GM18519 (cell line): ENCODE measurements around the gene OR2C1.

Experiments used
- ATAC-seq: cut with Tn5 transposase; IDR thresholded peaks from one replicate; pipeline ENCODE4 v1.9.1; 2021; ENCODE audit warnings: mild to moderate bottlenecking, moderate library complexity; ENCODE audit not compliant: unreplicated experiment, low FRiP score

OR2C1 gene

DNA sequence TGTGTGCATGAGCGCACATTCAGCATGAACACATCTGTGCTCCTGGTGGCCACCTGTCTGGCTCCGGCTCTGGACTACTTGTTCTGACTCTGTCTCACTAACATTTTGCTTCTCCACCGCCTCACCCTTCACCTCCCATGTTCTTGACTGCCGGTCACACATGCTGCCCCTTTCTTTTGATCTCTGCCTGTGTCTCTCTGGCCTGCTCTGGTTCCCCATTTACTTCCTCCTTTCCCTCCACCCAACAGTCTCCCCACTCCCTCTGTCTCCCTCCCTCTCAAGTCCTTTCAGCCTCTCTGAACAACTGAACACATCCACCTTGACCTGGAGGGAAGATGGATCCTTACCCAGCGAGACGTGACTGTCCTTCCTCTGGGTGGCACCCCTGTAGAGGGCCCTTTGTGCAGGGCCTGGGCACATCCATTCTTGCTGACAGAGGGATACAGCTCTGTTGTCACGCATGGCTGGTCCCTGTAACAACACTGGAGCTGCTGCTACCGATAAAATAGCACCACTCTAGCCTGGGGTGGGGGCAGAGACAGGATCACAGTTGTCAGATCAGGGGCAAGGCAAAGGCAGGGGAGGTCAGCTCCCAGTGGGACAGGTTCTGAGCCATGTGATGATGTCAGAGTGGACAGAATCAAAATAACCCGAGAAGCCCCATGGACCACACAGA lies 34.1 kb downstream of the OR2C1 start:
- ATAC-seq: no peak

DNA sequence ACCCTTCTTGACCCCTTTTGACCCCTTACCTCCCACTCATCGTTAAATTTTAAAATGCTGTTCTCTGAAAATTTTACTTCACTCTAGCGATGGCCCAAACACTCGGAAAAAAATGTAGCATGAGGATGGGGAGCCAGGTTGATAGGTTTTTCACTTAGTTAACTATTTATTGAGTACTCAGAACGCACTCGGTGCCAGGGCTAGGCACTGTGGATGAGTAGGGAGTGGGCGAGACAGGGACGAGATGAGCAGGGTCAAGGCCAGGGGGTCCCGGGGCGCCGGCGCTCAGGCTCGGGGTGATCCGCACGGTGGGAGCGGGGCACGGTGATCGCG lies 44.7 kb downstream of the OR2C1 start:
- no peak for ATAC-seq

DNA sequence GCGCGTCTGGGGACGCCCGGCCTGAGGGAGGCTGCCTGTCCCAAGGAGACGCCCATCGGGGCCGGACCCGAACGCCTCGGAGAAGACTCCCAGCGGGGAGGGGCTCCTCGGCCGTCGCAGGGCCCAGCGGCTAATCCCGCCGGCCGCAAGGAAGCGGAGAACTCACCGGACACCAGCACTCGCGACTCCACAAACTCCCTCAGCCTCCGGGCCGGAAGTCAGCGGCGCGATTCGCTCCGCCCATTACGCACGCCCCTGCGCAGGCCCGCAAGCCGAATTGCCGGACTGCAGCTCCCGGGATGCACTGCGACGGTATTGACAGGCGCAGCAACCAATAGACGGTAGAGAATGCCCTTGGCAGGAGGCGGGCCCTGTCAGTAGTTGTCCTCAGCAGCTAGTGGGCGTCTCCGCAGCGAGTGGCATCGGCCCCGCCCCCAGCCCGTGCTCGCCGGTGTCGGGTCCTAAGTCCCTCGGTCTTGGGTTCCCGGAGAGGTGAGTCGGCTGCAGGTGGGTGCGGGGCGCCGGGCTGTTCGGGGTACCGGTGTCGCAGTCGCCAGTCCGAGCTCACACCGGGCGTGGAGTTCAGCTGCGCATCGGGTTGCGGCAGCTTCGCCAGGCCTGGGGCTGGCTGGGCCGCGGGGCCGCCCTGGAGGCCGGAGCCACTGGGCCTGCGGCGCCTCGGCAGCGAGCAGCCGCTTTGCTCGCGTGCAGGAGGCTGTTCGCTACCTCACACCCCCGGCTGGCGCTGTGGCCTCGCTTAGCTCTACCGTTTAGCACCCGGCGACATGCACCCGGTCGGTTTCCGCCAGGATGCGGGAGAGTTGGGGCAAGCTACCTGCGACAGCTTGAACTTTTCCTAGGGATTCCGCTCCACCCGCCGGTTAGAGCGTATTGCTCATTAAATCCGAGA lies 45.3 kb downstream of the OR2C1 start, which contains the start of the genes ZNF174 and ZSCAN32:
ZNF174 (plus strand) TSS at position 437 of the 910 bp plus-strand sequence. CDS start 790 bp downstream, outside the sequence.
ZSCAN32 (minus strand) TSS at position 226 of the 910 bp plus-strand sequence. CDS start 3,447 bp downstream, outside the sequence.
- ATAC-seq: peak; percentile 91

DNA sequence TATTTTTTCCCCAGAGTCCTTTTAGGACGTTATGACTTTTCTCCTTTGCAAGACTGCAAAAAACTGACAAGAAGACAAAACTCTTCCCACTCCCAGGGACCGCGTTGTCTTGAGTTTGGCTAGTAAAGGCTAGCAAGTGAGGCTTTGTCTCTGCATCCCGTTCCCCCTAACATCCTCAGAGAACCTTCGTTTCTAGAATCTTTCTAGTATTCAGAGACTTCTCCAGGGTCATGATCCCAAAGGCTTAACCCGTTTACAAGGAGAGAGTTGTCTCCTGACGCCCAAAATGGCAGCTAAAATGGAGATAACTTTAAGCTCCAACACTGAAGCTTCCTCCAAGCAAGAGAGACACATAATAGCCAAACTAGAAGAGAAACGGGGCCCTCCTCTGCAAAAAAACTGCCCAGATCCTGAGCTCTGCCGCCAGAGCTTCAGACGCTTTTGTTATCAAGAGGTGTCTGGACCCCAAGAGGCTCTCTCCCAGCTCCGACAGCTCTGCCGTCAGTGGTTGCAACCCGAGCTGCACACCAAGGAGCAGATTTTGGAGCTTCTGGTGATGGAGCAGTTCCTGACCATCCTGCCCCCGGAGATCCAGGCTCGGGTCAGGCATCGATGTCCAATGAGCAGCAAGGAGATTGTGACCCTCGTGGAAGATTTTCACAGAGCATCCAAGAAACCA lies 46.2 kb downstream of the OR2C1 start:
- ATAC-seq: no peak
